H1 (cell line): ENCODE results near the gene ACTN4. TPM values are rescaled to one million over a fixed set of nuclear protein-coding genes. Genes with fewer than 3 reads are reported as not detected.

ENCODE experiments used
- CTCF ChIA-PET: fragments of 300-600 bp; sonication (Branson Sonifier 250); formaldehyde crosslinking; loops from one replicate; lab custom pipeline; 2021; ENCODE audit not compliant: partially characterized antibody; lab: Charles Lee
- POLR2A ChIA-PET: fragments of 300-600 bp; sonication (Branson Sonifier 250); formaldehyde crosslinking; loops from one replicate; lab custom pipeline; 2021; ENCODE audit warnings: inconsistent platforms; ENCODE audit not compliant: partially characterized antibody; lab: Charles Lee
- DNase-seq, 2 experiments: peaks; one replicate each; pipeline versions ENCODE4 v3.0.0 to v3.0.0-alpha.2; 2010 to 2022; ENCODE audit warnings: low spot score in 2 of 2, low read depth in 1 of 2, mixed read lengths in 1 of 2
- FAIRE-seq: peaks from 2 replicates; lab custom pipeline; 2011; peaks lifted over from hg19 to GRCh38; lab: Jason Lieb, UNC
- H2AFZ ChIP-seq: 2 replicates; pipeline ENCODE4 v1.8.1; 2012; ENCODE audit warnings: low read length, inconsistent platforms
- H2AK5ac ChIP-seq: 2 replicates; pipeline ENCODE4 v1.6.1; 2013; ENCODE audit warnings: low read depth, low read length
- H2BK120ac ChIP-seq: replicated peaks from 2 replicates; pipeline ENCODE3; 2013; ENCODE audit warnings: low read depth, low read length, inconsistent platforms
- H2BK12ac ChIP-seq: 2 replicates; pipeline ENCODE4 v1.6.1; 2013; ENCODE audit warnings: low read depth, low read length
- H2BK15ac ChIP-seq: 2 replicates; pipeline ENCODE4 v1.6.1; 2013; ENCODE audit warnings: low read length
- H2BK20ac ChIP-seq: 2 replicates; pipeline ENCODE4 v1.6.1; 2013; ENCODE audit warnings: low read length
- H2BK5ac ChIP-seq: 2 replicates; pipeline ENCODE4 v1.6.1; 2013; ENCODE audit warnings: low read depth, low read length
- H3K14ac ChIP-seq: 2 replicates; pipeline ENCODE4 v1.6.1; 2013; ENCODE audit warnings: inconsistent platforms; ENCODE audit not compliant: insufficient read length
- H3K18ac ChIP-seq: 2 replicates; pipeline ENCODE4 v1.6.1; 2013; ENCODE audit warnings: low read length; ENCODE audit errors: extremely low read depth
- H3K23ac ChIP-seq: 2 replicates; pipeline ENCODE4 v1.6.1; 2013; ENCODE audit warnings: inconsistent platforms; ENCODE audit not compliant: insufficient read length
- H3K23me2 ChIP-seq: 2 replicates; pipeline ENCODE4 v1.6.1; 2013; ENCODE audit warnings: low read depth, low read length
- H3K27ac ChIP-seq: 2 replicates; pipeline ENCODE4 v1.6.1; 2011; ENCODE audit warnings: low read depth, low read length, inconsistent platforms
- H3K27me3 ChIP-seq, 4 experiments: replicated peaks in 1 of 4; 1 replicate in 1 of 4; 2 replicates in 3 of 4; pipeline versions ENCODE4 v1.6.1 to v1.8.1; 2011 to 2013; ENCODE audit warnings: low read length in 3 of 4, mild to moderate bottlenecking in 3 of 4, inconsistent platforms in 2 of 4, mixed read lengths in 2 of 4, moderate library complexity in 1 of 4; ENCODE audit not compliant: control insufficient read depth in 3 of 4, insufficient read depth in 3 of 4; ENCODE audit errors: extremely low read depth in 1 of 4
- H3K36me3 ChIP-seq, 4 experiments: 2 replicates each; pipeline versions ENCODE4 v1.6.1 to v1.8.1; 2011 to 2013; ENCODE audit warnings: mild to moderate bottlenecking in 4 of 4, low read length in 3 of 4, moderate library complexity in 2 of 4, control low read depth in 1 of 4, inconsistent platforms in 1 of 4; ENCODE audit not compliant: insufficient read depth in 4 of 4, control insufficient read depth in 2 of 4
- H3K4ac ChIP-seq: replicated peaks from 2 replicates; pipeline ENCODE3; 2013; ENCODE audit warnings: low read length, low read depth, mixed read lengths, inconsistent platforms; ENCODE audit not compliant: insufficient read length
- H3K4me1 ChIP-seq, 4 experiments: replicated peaks in 1 of 4; 1 replicate in 1 of 4; 2 replicates in 3 of 4; pipeline versions ENCODE4 v1.6.1 to v1.8.1; 2011 to 2013; ENCODE audit warnings: low read length in 3 of 4, inconsistent platforms in 2 of 4, mixed read lengths in 1 of 4; ENCODE audit not compliant: insufficient read depth in 4 of 4, control insufficient read depth in 3 of 4
- H3K4me2 ChIP-seq, 2 experiments: 2 replicates each; pipeline versions ENCODE4 v1.6.1 to v1.8.1; 2011 to 2013; ENCODE audit warnings: low read depth in 2 of 2, low read length in 2 of 2, control low read depth in 1 of 2, inconsistent platforms in 1 of 2, mild to moderate bottlenecking in 1 of 2; ENCODE audit not compliant: insufficient read depth in 1 of 2
- H3K4me3 ChIP-seq, 4 experiments: fragments of 200-600, 300-600 bp in 1 of 4; sonication (generic), shearing (Covaris generic), sonication (Bioruptor Twin) in 1 of 4; 2 replicates each; pipeline versions ENCODE4 v1.5.1 to v1.8.1; 2011 to 2016; ENCODE audit warnings: low read length in 4 of 4, low read depth in 3 of 4, control low read depth in 2 of 4, inconsistent platforms in 2 of 4, mild to moderate bottlenecking in 2 of 4, mixed read lengths in 1 of 4, moderate library complexity in 1 of 4; ENCODE audit not compliant: insufficient read depth in 2 of 4; ENCODE audit errors: extremely low read depth in 1 of 4
- H3K56ac ChIP-seq: replicated peaks from 2 replicates; pipeline ENCODE3; 2013; ENCODE audit warnings: low read depth, mild to moderate bottlenecking, mixed read lengths, low read length, inconsistent platforms; ENCODE audit not compliant: insufficient read length
- H3K79me1 ChIP-seq: 2 replicates; pipeline ENCODE4 v1.6.1; 2013; ENCODE audit warnings: low read depth, low read length, control low read depth
- H3K79me2 ChIP-seq, 2 experiments: 2 replicates each; pipeline versions ENCODE4 v1.6.1 to v1.8.1; 2012 to 2013; ENCODE audit warnings: low read length in 2 of 2, mild to moderate bottlenecking in 2 of 2, inconsistent platforms in 1 of 2; ENCODE audit not compliant: insufficient read depth in 2 of 2, control insufficient read depth in 1 of 2
- H3K9ac ChIP-seq, 4 experiments: replicated peaks in 1 of 4; 1 replicate in 1 of 4; 2 replicates in 3 of 4; pipeline versions ENCODE4 v1.6.1 to v1.8.1; 2011 to 2013; ENCODE audit warnings: low read depth in 3 of 4, low read length in 3 of 4, control low read depth in 2 of 4, mild to moderate bottlenecking in 2 of 4, moderate library complexity in 2 of 4, inconsistent platforms in 1 of 4; ENCODE audit errors: extremely low read depth in 1 of 4
- H3K9me3 ChIP-seq, 2 experiments: 2 replicates each; pipeline versions ENCODE4 v1.6.1 to v1.8.1; 2012 to 2013; ENCODE audit warnings: mild to moderate bottlenecking in 2 of 2, moderate library complexity in 2 of 2, control low read depth in 1 of 2, inconsistent platforms in 1 of 2, low read depth in 1 of 2, low read length in 1 of 2, mixed read lengths in 1 of 2; ENCODE audit not compliant: insufficient read depth in 2 of 2
- H4K20me1 ChIP-seq, 2 experiments: replicated peaks in 1 of 2; 2 replicates each; pipeline versions ENCODE3 to v1.8.1; 2011 to 2013; ENCODE audit warnings: inconsistent platforms in 2 of 2, low read length in 2 of 2, mild to moderate bottlenecking in 1 of 2; ENCODE audit not compliant: insufficient read depth in 2 of 2, control insufficient read depth in 1 of 2
- H4K5ac ChIP-seq: 2 replicates; pipeline ENCODE4 v1.6.1; 2013; ENCODE audit warnings: low read length, low read depth, mixed read lengths, inconsistent platforms; ENCODE audit not compliant: insufficient read length
- H4K8ac ChIP-seq: 2 replicates; pipeline ENCODE4 v1.8.0; 2013; ENCODE audit warnings: mild to moderate bottlenecking, moderate library complexity, low read length, inconsistent platforms; ENCODE audit not compliant: insufficient read depth; ENCODE audit errors: extremely low read depth
- H4K91ac ChIP-seq: replicated peaks from 2 replicates; pipeline ENCODE3; 2013; ENCODE audit warnings: low read length, mixed read lengths, inconsistent platforms; ENCODE audit not compliant: insufficient read length
- BACH1 ChIP-seq: IDR thresholded peaks from 2 replicates; pipeline ENCODE4 v1.6.1; 2012; ENCODE audit warnings: low read length, improper control_type of control experiment
- CBX5 ChIP-seq: fragments of 300-800, 300-1000 bp; sonication (generic); IDR thresholded peaks from 2 replicates; pipeline ENCODE4 v1.7.1; 2016; ENCODE audit warnings: antibody characterized with exemption, low read length, low read depth
- CEBPB ChIP-seq: IDR thresholded peaks from 2 replicates; pipeline ENCODE4 v1.6.1; 2012; ENCODE audit warnings: low read depth, low read length
- CHD2 ChIP-seq: IDR thresholded peaks from 2 replicates; pipeline ENCODE4 v1.6.1; 2012; ENCODE audit warnings: low read length, improper control_type of control experiment
- CREB1 ChIP-seq: IDR thresholded peaks from 2 replicates; pipeline ENCODE4 v1.6.1; 2012; ENCODE audit warnings: inconsistent platforms
- EGR1 ChIP-seq: IDR thresholded peaks from 2 replicates; pipeline ENCODE4 v1.6.1; 2011; ENCODE audit warnings: low read depth, low read length, borderline replicate concordance
- GABPA ChIP-seq: IDR thresholded peaks from 2 replicates; pipeline ENCODE4 v1.6.1; 2011; ENCODE audit warnings: mild to moderate bottlenecking, low read length, moderate library complexity, borderline replicate concordance; ENCODE audit not compliant: insufficient read depth
- JUND ChIP-seq: IDR thresholded peaks from 2 replicates; pipeline ENCODE4 v1.6.1; 2011; ENCODE audit warnings: mild to moderate bottlenecking, improper control_type of control experiment, low read length
- POLR2AphosphoS5 ChIP-seq: IDR thresholded peaks from 2 replicates; pipeline ENCODE4 v1.6.1; 2011; ENCODE audit warnings: low read depth, low read length
- YY1 ChIP-seq: IDR thresholded peaks from 2 replicates; pipeline ENCODE4 v1.6.1; 2011; ENCODE audit warnings: low read depth, mild to moderate bottlenecking, low read length
- WGBS, 2 experiments: shearing (Covaris generic) in 1 of 2; methylation state at CpG; one replicate each; pipeline versions ENCODE4 v1.1.6 to v1.1.7; 2013 to 2015; ENCODE audit warnings: low lambda C conversion rate in 2 of 2, mixed read lengths in 2 of 2, inconsistent platforms in 1 of 2, low coverage in 1 of 2, missing lambda C conversion rate in 1 of 2; ENCODE audit not compliant: insufficient replicate concordance in 2 of 2, insufficient coverage in 1 of 2, insufficient read length in 1 of 2; ENCODE audit errors: extremely low coverage in 1 of 2, missing lambda C conversion rate in 1 of 2; 5-methylcytosine and 5-hydroxymethylcytosine counted together
- polyA plus RNA-seq, 7 experiments: library from polyadenylated mRNA; depleted of rRNA in 3 of 7; stranded (reverse) in 5 of 7; unstranded in 2 of 7; fragments of >200 nt in 5 of 7; fragments of 200-250 nt in 2 of 7; gene quantifications; 1 replicate in 5 of 7; 2 replicates in 1 of 7; 4 replicates in 1 of 7; pipeline versions ENCODE4 v1.2.1 to v1.2.3, GENCODE V29; 2011 to 2013; ENCODE audit warnings: missing spikeins in 2 of 7, mixed read lengths in 2 of 7
- total RNA-seq: library from RNA; stranded (reverse); fragmentation: NEBNext Ultra II Directional; extraction: Animal tissue kit (Norgen Biotek cat#: 25700); gene quantifications from 2 replicates; pipeline ENCODE4 v1.2.1, GENCODE V29; 2021
- TF ChIP-seq, protein P1 (sequence below): IDR thresholded peaks from 2 replicates; pipeline ENCODE4 v1.6.1; 2012; ENCODE audit warnings: inconsistent platforms

Gene ACTN4
- total and polyA plus RNA-seq, 2 of the 8 experiments (the other 6 are each of a cell fraction or from before 2014, with no cell fraction given), result 211 to 520 TPM

GRCh38 chr19:38617764-38618589, 29.5 kb upstream of the ACTN4 start, which contains the start of gene MAP4K1:
Gene MAP4K1, minus strand, starts transcription at chr19:38617953. Its CDS starts 58 bp downstream, at chr19:38617895.
- Histone ChIP-seq H2AFZ (peak within 1 kb of the TSS; percentile 25; the same call in 1 of the 2 replicates), H3K4ac (peak within 1 kb of the TSS; percentile 89), H4K5ac (peak within 1 kb of the TSS; percentile 84), H3K23ac (no peak within 1 kb of the TSS), H3K36me3 (peaks cover 5 to 22% (median 16%) of the 10 kb centered on the region in 4 experiments), H2BK15ac (peak within 1 kb of the TSS; percentile 83), H2BK20ac (no peak within 1 kb of the TSS)
- no peak for FAIRE-seq
- TF ChIP-seq CBX5 (no peak), JUND (no peak), CREB1 (no peak), BACH1 (no peak), YY1 (no peak), CHD2 (no peak), GABPA (no peak), POLR2AphosphoS5 (no peak), CEBPB (no peak), EGR1 (no peak)
- TF ChIP-seq, protein P1, sequence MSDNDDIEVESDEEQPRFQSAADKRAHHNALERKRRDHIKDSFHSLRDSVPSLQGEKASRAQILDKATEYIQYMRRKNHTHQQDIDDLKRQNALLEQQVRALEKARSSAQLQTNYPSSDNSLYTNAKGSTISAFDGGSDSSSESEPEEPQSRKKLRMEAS, result no peak
- TF ChIP-seq, all 59 proteins: peak for 0
- Histone ChIP-seq H3K23me2 (peaks cover 2% of the 10 kb centered on the region), H3K27me3 (no peaks in the 10 kb centered on the region), H2BK5ac (peak within 1 kb of the TSS; percentile 76), H3K18ac (peak within 1 kb of the TSS; percentile 66; the same call in 1 of the 2 replicates), H3K79me2 (peaks cover 0 to 15% of the 10 kb centered on the region in 2 experiments; a peak in 2 of 4 replicates), H3K9ac (peak within 1 kb of the TSS in 3 of 4 experiments; percentile 66 to 78 (median 75); a peak in 6 of 7 replicates), H2AK5ac (peak within 1 kb of the TSS; percentile 72; the same call in 1 of the 2 replicates), H3K14ac (no peak within 1 kb of the TSS), H4K8ac (peak within 1 kb of the TSS; percentile 94; the same call in 1 of the 2 replicates), H3K4me1 (peaks cover 4 to 14% (median 11%) of the 10 kb centered on the region in 4 experiments), H3K4me2 (peak within 1 kb of the TSS; percentile 77 to 81), H3K9me3 (no peaks in the 10 kb centered on the region), H3K4me3 (peak within 1 kb of the TSS; percentile 57 to 99 (median 88)), H3K27ac (peak within 1 kb of the TSS; percentile 78), H4K91ac (peak within 1 kb of the TSS; percentile 96), H2BK12ac (peak within 1 kb of the TSS; percentile 84; the same call in 1 of the 2 replicates), H3K56ac (peak within 1 kb of the TSS; percentile 33), H3K79me1 (peaks cover 7% of the 10 kb centered on the region), H4K20me1 (peaks cover 0 to 4% of the 10 kb centered on the region in 2 experiments), H2BK120ac (peak within 1 kb of the TSS; percentile 36)
- ChIA-PET POLR2A (interaction anchor here (0.5 to 2.6 kb wide), 17 partner anchors 11 to 231 kb away, joined by 3 to 12 read pairs (median 3); partner anchors contain the start of gene ACTN4), CTCF (interaction anchor here (0.6 to 5.9 kb wide), 9 partner anchors 8 to 301 kb away, joined by 3 to 27 read pairs (median 4); partner anchors contain the start of gene FAM98C)
- no peak for DNase-seq
- WGBS, 2 experiments, result 77% methylated on average over 18 of the region's 28 CpGs; no CpG with 5 or more reads in 1 of the 2 experiments
